Cardiac muscle cell (in vitro differentiated cells and primary cell): ENCODE data around the gene TSTD1. TPM values are rescaled to one million over a fixed set of nuclear protein-coding genes. Genes with fewer than 3 reads are reported as not detected.
"Not testable (repeated sequence)": the region's sequence is repeated elsewhere in the genome, so short reads cannot be mapped to it uniquely, and the experiment has no call there.

Experiments used
- DNase-seq, 2 donors: peaks; one replicate each; pipeline versions ENCODE4 v3.0.0 to v3.0.0-alpha.2; 2010 to 2017; ENCODE audit warnings: low read depth in 1 of 2, low spot score in 1 of 2
- H3K27ac ChIP-seq: fragments of 200-600 bp; sonication (generic); 2 replicates; pipeline ENCODE4 v1.5.1; 2016
- H3K27me3 ChIP-seq: fragments of 200-600 bp; sonication (generic); 2 replicates; pipeline ENCODE4 v1.6.0; 2016; ENCODE audit warnings: control low read depth
- H3K36me3 ChIP-seq: fragments of 200-600 bp; sonication (generic); 2 replicates; pipeline ENCODE4 v1.5.1; 2016; ENCODE audit warnings: control low read depth
- H3K4me1 ChIP-seq: fragments of 200-600 bp; sonication (generic); 2 replicates; pipeline ENCODE4 v1.8.1; 2017; ENCODE audit warnings: low read depth, mild to moderate bottlenecking, mixed run types
- H3K4me3 ChIP-seq: fragments of 200-600 bp; sonication (generic); 2 replicates; pipeline ENCODE4 v1.5.1; 2016; ENCODE audit warnings: mild to moderate bottlenecking
- H3K9me3 ChIP-seq: fragments of 200-600 bp; sonication (generic); 2 replicates; pipeline ENCODE4 v1.5.1; 2017; ENCODE audit warnings: low read depth, mild to moderate bottlenecking, control low read depth
- polyA plus RNA-seq: library from polyadenylated mRNA; unstranded; fragments of >200 nt; fragmentation: Nextera tagmentation; extraction: Ambion mirVana; gene quantifications from 2 replicates; pipeline ENCODE4 v1.2.1, GENCODE V29; 2016
- total RNA-seq: library from RNA; depleted of rRNA; stranded (reverse); fragments of >200 nt; gene quantifications from 2 replicates; pipeline ENCODE4 v1.2.3, GENCODE V29; 2016
- TF ChIP-seq, protein P1 (sequence below): IDR thresholded peaks from 2 replicates; pipeline ENCODE4 v1.5.1; 2012; ENCODE audit warnings: low read depth, mild to moderate bottlenecking, low read length

The TSTD1 gene
- total and polyA plus RNA-seq, 2 experiments from 2014 or later, result 262 to 448 TPM

DNA sequence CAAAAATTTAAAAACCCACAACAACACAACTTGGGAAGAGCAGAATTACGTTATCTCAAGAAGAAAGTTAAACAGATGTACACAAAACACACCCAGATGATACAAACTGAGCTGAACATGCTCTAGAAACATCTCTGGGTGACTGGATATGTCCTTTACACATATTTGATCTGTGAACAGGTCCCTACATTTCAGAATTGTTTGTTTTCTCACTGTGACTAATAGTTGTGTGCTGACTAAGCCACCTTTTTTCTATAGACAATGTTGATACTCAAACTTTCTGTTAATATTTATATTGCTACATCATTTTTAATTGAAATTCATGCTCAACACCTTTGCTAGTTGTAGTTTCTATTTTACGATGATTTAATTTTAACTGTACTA is 16.8 kb downstream of the TSTD1 start:
- Histone ChIP-seq H3K4me3 (no peak overlapping the region), H3K36me3 (no peaks in the 10 kb centered on the region)

DNA sequence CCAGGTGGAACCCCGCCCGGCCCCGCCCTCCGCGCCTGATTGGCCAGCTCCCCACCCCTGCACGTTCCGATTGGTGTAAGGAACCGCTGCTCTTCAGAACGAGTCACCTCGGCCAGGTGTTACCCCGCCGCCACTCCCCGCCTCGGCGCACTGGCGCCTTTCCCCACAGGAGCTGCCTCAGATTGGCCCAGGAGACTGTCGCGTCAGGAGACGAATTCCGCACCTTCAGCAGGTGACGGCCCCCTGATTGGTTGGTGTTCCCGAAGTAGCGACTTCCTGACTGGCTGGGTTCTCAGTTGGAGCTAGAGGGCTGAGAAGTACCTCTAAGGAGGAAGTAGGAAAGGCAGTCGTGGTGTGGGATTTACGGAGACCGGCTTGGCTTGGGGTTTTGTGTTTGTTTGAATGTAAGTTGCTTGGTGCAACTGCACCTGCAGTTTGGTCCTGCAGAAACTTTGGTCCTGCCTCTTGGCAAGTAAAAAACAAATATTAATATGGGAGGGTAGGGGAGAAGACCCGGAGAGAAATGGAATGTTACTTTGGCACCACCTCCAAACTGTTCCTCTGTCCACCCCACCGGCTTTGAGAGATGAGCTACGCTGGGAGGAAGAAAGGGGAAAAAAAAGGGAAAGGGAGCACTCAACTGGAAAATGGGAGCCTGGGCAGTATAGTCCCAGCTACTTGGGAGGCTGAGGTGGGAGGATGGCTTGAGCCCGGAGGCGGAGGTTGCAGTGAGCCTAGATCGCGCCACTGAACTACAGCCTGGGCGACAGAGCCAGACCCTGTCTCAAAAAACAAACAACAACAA is 17.4 kb downstream of the TSTD1 start:
- peak overlapping the region; percentile 80 for H3K27ac ChIP-seq
- TF ChIP-seq, protein P1, sequence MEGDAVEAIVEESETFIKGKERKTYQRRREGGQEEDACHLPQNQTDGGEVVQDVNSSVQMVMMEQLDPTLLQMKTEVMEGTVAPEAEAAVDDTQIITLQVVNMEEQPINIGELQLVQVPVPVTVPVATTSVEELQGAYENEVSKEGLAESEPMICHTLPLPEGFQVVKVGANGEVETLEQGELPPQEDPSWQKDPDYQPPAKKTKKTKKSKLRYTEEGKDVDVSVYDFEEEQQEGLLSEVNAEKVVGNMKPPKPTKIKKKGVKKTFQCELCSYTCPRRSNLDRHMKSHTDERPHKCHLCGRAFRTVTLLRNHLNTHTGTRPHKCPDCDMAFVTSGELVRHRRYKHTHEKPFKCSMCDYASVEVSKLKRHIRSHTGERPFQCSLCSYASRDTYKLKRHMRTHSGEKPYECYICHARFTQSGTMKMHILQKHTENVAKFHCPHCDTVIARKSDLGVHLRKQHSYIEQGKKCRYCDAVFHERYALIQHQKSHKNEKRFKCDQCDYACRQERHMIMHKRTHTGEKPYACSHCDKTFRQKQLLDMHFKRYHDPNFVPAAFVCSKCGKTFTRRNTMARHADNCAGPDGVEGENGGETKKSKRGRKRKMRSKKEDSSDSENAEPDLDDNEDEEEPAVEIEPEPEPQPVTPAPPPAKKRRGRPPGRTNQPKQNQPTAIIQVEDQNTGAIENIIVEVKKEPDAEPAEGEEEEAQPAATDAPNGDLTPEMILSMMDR, result no peak
- peak overlapping the region; percentile 51 for H3K4me3 ChIP-seq
- H3K9me3 ChIP-seq, result no peaks in the 10 kb centered on the region
- no peaks in the 10 kb centered on the region for H3K27me3 ChIP-seq
- peak; percentile 58 to 87 for DNase-seq
- no peaks in the 10 kb centered on the region for H3K36me3 ChIP-seq
- peaks cover 19% of the 10 kb centered on the region for H3K4me1 ChIP-seq

More for the DNA sequence above, 16.8 kb downstream of the TSTD1 start:
- no peaks in the 10 kb centered on the region for H3K27me3 ChIP-seq
- no peak for DNase-seq
- H3K27ac ChIP-seq, result no peak overlapping the region
- H3K9me3 ChIP-seq, result no peaks in the 10 kb centered on the region
- peaks cover 19% of the 10 kb centered on the region for H3K4me1 ChIP-seq
- TF ChIP-seq, protein P1, result no peak

GRCh38 chr1:161020509-161021164 is 18.1 kb downstream of the TSTD1 start, which contains the start of gene F11R:
Gene F11R (minus strand): TSS chr1:161021152. CDS start chr1:161021073, 79 bp downstream.
- Histone ChIP-seq H3K36me3 (no peaks in the 10 kb centered on the region), H3K9me3 (no peaks in the 10 kb centered on the region), H3K27ac (peak within 1 kb of the TSS; percentile 80), H3K4me1 (peaks cover 15% of the 10 kb centered on the region), H3K4me3 (peak within 1 kb of the TSS; percentile 51), H3K27me3 (no peaks in the 10 kb centered on the region)
- peak; percentile 53 to 81 for DNase-seq
- TF ChIP-seq, protein P1, result peak; percentile 14

DNA sequence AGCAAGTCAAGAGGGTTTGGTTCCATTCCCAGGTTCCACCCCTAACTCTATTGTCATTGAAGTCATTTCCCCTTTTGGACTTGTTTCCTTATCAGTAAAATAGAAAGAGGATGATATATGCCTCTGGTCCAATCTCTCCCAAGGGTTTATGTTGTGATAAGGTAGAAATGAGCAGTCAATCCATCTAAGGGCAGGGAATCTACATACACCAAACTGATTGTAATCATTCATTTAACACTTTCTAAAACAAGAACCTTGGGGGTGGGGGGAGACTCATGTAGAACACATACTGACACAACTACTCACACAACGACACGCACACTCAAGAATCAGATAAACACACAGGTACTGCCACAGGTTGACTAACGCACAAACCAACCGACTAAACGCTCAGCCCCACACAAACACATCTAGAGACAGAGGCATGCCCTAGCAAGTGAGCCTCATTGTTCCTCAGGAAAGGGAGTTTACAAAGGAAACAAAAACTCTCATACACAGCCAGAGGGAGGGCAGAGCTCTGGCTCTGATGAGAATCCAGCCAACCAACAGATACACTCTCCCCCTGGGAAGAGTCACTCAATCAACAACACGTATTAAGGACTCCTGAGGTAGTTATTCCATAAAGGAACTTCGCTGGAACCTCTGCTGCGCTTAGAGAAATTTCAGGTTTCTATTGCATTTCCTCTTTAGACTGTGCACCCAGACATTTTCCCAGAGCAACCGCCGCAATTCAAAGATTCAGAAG is 18.8 kb downstream of the TSTD1 start:
- H3K36me3 ChIP-seq, result no peaks in the 10 kb centered on the region
- no peaks in the 10 kb centered on the region for H3K27me3 ChIP-seq
- H3K4me3 ChIP-seq, result peak overlapping the region; percentile 51
- H3K27ac ChIP-seq, result peak overlapping the region; percentile 80
- peaks cover 14% of the 10 kb centered on the region for H3K4me1 ChIP-seq
- no peaks in the 10 kb centered on the region for H3K9me3 ChIP-seq
- TF ChIP-seq, protein P1, result no peak
- peak in 1 of 2 donors; percentile 61 for DNase-seq

- not testable (repeated sequence) for DNase-seq, H3K27me3 ChIP-seq, H3K36me3 ChIP-seq, H3K9me3 ChIP-seq
- Histone ChIP-seq H3K27ac (peak overlapping the region; percentile 80), H3K4me1 (peaks cover 18% of the 10 kb centered on the region), H3K4me3 (peak overlapping the region; percentile 51)
Measured at GRCh38 chr1:161019111-161019660, 19.6 kb downstream of the TSTD1 start.
